Liver (tissue), 9 donors: ENCODE data around the gene FAM20C. TPM values are rescaled to one million over a fixed set of nuclear protein-coding genes. Genes with fewer than 3 reads are reported as not detected.

Experiments
- DNase-seq: peaks from one replicate; pipeline ENCODE4 v3.0.0-alpha.2; 2017; ENCODE audit warnings: low spot score
- H3K27ac ChIP-seq, 2 donors: one replicate each; pipeline ENCODE4 v1.7.0; 2013; ENCODE audit warnings: inconsistent platforms in 2 of 2, low read length in 2 of 2, control low read depth in 1 of 2, low read depth in 1 of 2, mild to moderate bottlenecking in 1 of 2
- H3K27me3 ChIP-seq, 4 donors: one replicate each; pipeline versions ENCODE4 v1.6.1 to v1.7.0; 2013; ENCODE audit warnings: low read length in 3 of 4, inconsistent platforms in 1 of 4, mild to moderate bottlenecking in 1 of 4, moderate library complexity in 1 of 4; ENCODE audit not compliant: control insufficient read depth in 4 of 4, insufficient read depth in 4 of 4
- H3K36me3 ChIP-seq, 4 donors: one replicate each; pipeline versions ENCODE4 v1.6.1 to v1.7.0; 2013; ENCODE audit warnings: low read length in 3 of 4, mild to moderate bottlenecking in 3 of 4, low read depth in 1 of 4, moderate library complexity in 1 of 4; ENCODE audit not compliant: control insufficient read depth in 4 of 4, insufficient read depth in 3 of 4
- H3K4me1 ChIP-seq, 4 donors: one replicate each; pipeline versions ENCODE4 v1.6.1 to v1.7.0; 2013; ENCODE audit warnings: low read length in 3 of 4, mild to moderate bottlenecking in 3 of 4, moderate library complexity in 1 of 4; ENCODE audit not compliant: control insufficient read depth in 4 of 4, insufficient read depth in 4 of 4
- H3K4me3 ChIP-seq, 3 donors: one replicate each; pipeline versions ENCODE4 v1.6.1 to v1.7.0; 2013; ENCODE audit warnings: low read length in 3 of 3, control low read depth in 1 of 3, low read depth in 1 of 3, mild to moderate bottlenecking in 1 of 3
- H3K9ac ChIP-seq, 2 donors: one replicate each; pipeline ENCODE4 v1.7.0; 2013; ENCODE audit warnings: low read length in 2 of 2, mild to moderate bottlenecking in 2 of 2, moderate library complexity in 2 of 2, control low read depth in 1 of 2, low read depth in 1 of 2
- H3K9me3 ChIP-seq, 4 donors: one replicate each; pipeline versions ENCODE4 v1.6.1 to v1.7.0; 2013; ENCODE audit warnings: low read length in 3 of 4; ENCODE audit not compliant: control insufficient read depth in 4 of 4
- ATF3 ChIP-seq: IDR thresholded peaks from 2 replicates; pipeline ENCODE4 v1.6.1; 2016; ENCODE audit warnings: antibody characterized with exemption
- CTCF ChIP-seq: fragments of 150-350 bp; IDR thresholded peaks from 2 replicates; pipeline ENCODE4 v1.5.1; 2017; ENCODE audit warnings: improper control_type of control experiment, low read depth, low read length; ENCODE audit not compliant: missing input control
- EGR1 ChIP-seq, 2 donors: IDR thresholded peaks; 2 replicates each; pipeline ENCODE4 v1.6.1; 2016 to 2018; ENCODE audit warnings: antibody characterized with exemption in 2 of 2, low read depth in 2 of 2
- FOXA1 ChIP-seq: IDR thresholded peaks from 2 replicates; pipeline ENCODE4 v1.6.1; 2016; ENCODE audit warnings: antibody characterized with exemption
- FOXA2 ChIP-seq: IDR thresholded peaks from 2 replicates; pipeline ENCODE4 v1.6.1; 2016; ENCODE audit warnings: antibody characterized with exemption
- GABPA ChIP-seq, 2 donors: IDR thresholded peaks in 1 of 2; conservative IDR thresholded peaks in 1 of 2; 2 replicates each; pipeline ENCODE4 v1.6.1; 2016; ENCODE audit warnings: antibody characterized with exemption in 2 of 2, mild to moderate bottlenecking in 1 of 2, moderate library complexity in 1 of 2
- HNF4A ChIP-seq, 2 donors: conservative IDR thresholded peaks; 2 replicates each; pipeline ENCODE4 v1.6.1; 2016; ENCODE audit warnings: antibody characterized with exemption in 2 of 2, mild to moderate bottlenecking in 2 of 2
- HNF4G ChIP-seq: IDR thresholded peaks from 2 replicates; pipeline ENCODE4 v1.6.1; 2016; ENCODE audit warnings: antibody characterized with exemption
- JUND ChIP-seq, 2 donors: IDR thresholded peaks; 2 replicates each; pipeline ENCODE4 v1.6.1; 2016; ENCODE audit warnings: antibody characterized with exemption in 2 of 2
- MAX ChIP-seq: IDR thresholded peaks from 2 replicates; pipeline ENCODE4 v1.6.1; 2016; ENCODE audit warnings: antibody characterized with exemption
- NR2F2 ChIP-seq: IDR thresholded peaks from 2 replicates; pipeline ENCODE4 v1.6.1; 2016; ENCODE audit warnings: antibody characterized with exemption
- RAD21 ChIP-seq, 2 donors: IDR thresholded peaks; 2 replicates each; pipeline ENCODE4 v1.6.1; 2016; ENCODE audit warnings: antibody characterized with exemption in 2 of 2, mild to moderate bottlenecking in 2 of 2
- REST ChIP-seq: IDR thresholded peaks from 2 replicates; pipeline ENCODE4 v1.6.1; 2016; ENCODE audit warnings: antibody characterized with exemption, mild to moderate bottlenecking
- RXRA ChIP-seq, 2 donors: IDR thresholded peaks; 2 replicates each; pipeline ENCODE4 v1.6.1; 2017 to 2018; ENCODE audit warnings: antibody characterized with exemption in 2 of 2, mild to moderate bottlenecking in 1 of 2
- SP1 ChIP-seq: IDR thresholded peaks from 2 replicates; pipeline ENCODE4 v1.6.1; 2018; ENCODE audit warnings: antibody characterized with exemption, mild to moderate bottlenecking
- TAF1 ChIP-seq: conservative IDR thresholded peaks from 2 replicates; pipeline ENCODE4 v1.6.1; 2016; ENCODE audit warnings: antibody characterized with exemption, mild to moderate bottlenecking
- YY1 ChIP-seq: IDR thresholded peaks from 2 replicates; pipeline ENCODE4 v1.6.1; 2016; ENCODE audit warnings: antibody characterized with exemption, mild to moderate bottlenecking
- ZBTB33 ChIP-seq: IDR thresholded peaks from 2 replicates; pipeline ENCODE4 v1.6.1; 2016; ENCODE audit warnings: antibody characterized with exemption
- WGBS: extraction: QIAGEN DNeasy Blood & Tissue Kit; methylation state at CpG from one replicate; pipeline ENCODE4 v1.1.7; 2013; 5-methylcytosine and 5-hydroxymethylcytosine counted together
- polyA plus RNA-seq, 2 donors: library from polyadenylated mRNA; stranded (reverse) in 1 of 2; unstranded in 1 of 2; fragments of 200-250 nt in 1 of 2; fragments of >200 nt in 1 of 2; fragmentation: Nextera tagmentation in 1 of 2; extraction: Ambion mirVana in 1 of 2; gene quantifications; one replicate each; pipeline versions ENCODE4 v1.2.1 to v1.2.3, GENCODE V29; 2013 to 2015
- total RNA-seq, 2 donors: library from RNA; depleted of rRNA; stranded (reverse); fragments of >200 nt; gene quantifications; one replicate each; pipeline ENCODE4 v1.2.3, GENCODE V29; 2014
- donor health status: healthy.
- donor health status: healthy.
- donor health status: healthy.
- donor health status: healthy.
- donor health status: healthy.

FAM20C gene
- total and polyA plus RNA-seq, 4 donors: 13.4 to 40.4 (median 31.5) TPM

- WGBS: 64% methylated on average over 4 of the region's 4 CpGs
- Histone ChIP-seq H3K36me3 (peaks cover 0 to 4% (median 0%) of the 10 kb centered on the region in 4 donors), H3K4me3 (no peak overlapping the region), H3K4me1 (peaks cover 13 to 40% (median 25%) of the 10 kb centered on the region in 4 donors), H3K9me3 (no peaks in the 10 kb centered on the region), H3K27ac (no peak overlapping the region), H3K27me3 (no peaks in the 10 kb centered on the region), H3K9ac (no peak overlapping the region)
- no peak for DNase-seq
- no peak for TF ChIP-seq FOXA2
- no peak for TF ChIP-seq FOXA1
- TF ChIP-seq NR2F2: no peak
- TF ChIP-seq ZBTB33: no peak
- TF ChIP-seq YY1: no peak
- TF ChIP-seq HNF4A (conservative IDR thresholded peaks at IDR 0.05): no peak
- no peak for TF ChIP-seq ATF3
- no peak for TF ChIP-seq GABPA (IDR thresholded peaks at IDR 0.05 in 1 of 2, conservative IDR thresholded peaks at IDR 0.05 in 1 of 2)
- no peak for TF ChIP-seq REST
Measured at GRCh38 chr7:145863-146262, 46.5 kb upstream of the FAM20C start.

- TF ChIP-seq RXRA (IDR thresholded peaks at IDR 0.05) (no peak), JUND (IDR thresholded peaks at IDR 0.05) (no peak), HNF4A (conservative IDR thresholded peaks at IDR 0.05) (no peak), MAX (no peak), HNF4G (no peak), CTCF (no peak), TAF1 (no peak), ATF3 (no peak), ZBTB33 (no peak), FOXA1 (no peak), FOXA2 (no peak), SP1 (no peak), REST (no peak), EGR1 (IDR thresholded peaks at IDR 0.05; ENCODE audit: low read depth in 2 of 2) (no peak), RAD21 (IDR thresholded peaks at IDR 0.05) (no peak), GABPA (IDR thresholded peaks at IDR 0.05 in 1 of 2, conservative IDR thresholded peaks at IDR 0.05 in 1 of 2) (no peak), YY1 (no peak)
- Histone ChIP-seq H3K9me3 (no peaks in the 10 kb centered on the region), H3K27me3 (no peaks in the 10 kb centered on the region), H3K36me3 (peaks cover 0 to 4% (median 0%) of the 10 kb centered on the region in 4 donors), H3K4me3 (peak overlapping the region; percentile 56 to 84 (median 75)), H3K4me1 (peaks cover 2 to 20% (median 9%) of the 10 kb centered on the region in 4 donors), H3K27ac (peak overlapping the region; percentile 93 to 95), H3K9ac (peak overlapping the region; percentile 81 to 86)
- 76% methylated on average over 5 of the region's 5 CpGs for WGBS
- DNase-seq: no peak
Measured at GRCh38 chr7:148543-148931, 43.8 kb upstream of the FAM20C start.
